Measurements from ENCODE around the gene SOHLH1.

GRCh38 chr9:135701959-135702721, 2.9 kb upstream of the SOHLH1 start, which contains the start of gene KCNT1:
- TF ChIP-seq POLR2A (IDR thresholded peaks at IDR 0.05) (no peak), CTCF (IDR thresholded peaks at IDR 0.05) (peak in 5 of 6 experiments; percentile 69 to 99 (median 87))
